DND-41 (cell line): ENCODE results near the gene FBXO3.
"Not testable (repeated sequence)": the region's sequence is repeated elsewhere in the genome, so short reads cannot be mapped to it uniquely, and the experiment has no call there.

Experiments used
- ATAC-seq: fragments of 200-7000 bp; cut with Tn5 transposase; 3 replicates; pipeline ENCODE4 v1.9.1; 2021; ENCODE audit warnings: low read depth; ENCODE audit not compliant: insufficient read depth
- DNase-seq: peaks from one replicate; pipeline ENCODE4 v3.0.0-alpha.2; 2020
- H2AFZ ChIP-seq: 2 replicates; pipeline ENCODE4 v1.6.0; 2012; ENCODE audit warnings: low read depth, low read length
- H3K27ac ChIP-seq: 2 replicates; pipeline ENCODE4 v1.5.1; 2012; ENCODE audit warnings: low read length, inconsistent platforms
- H3K27me3 ChIP-seq: fragments of 200-600 bp; sonication (generic); 2 replicates; pipeline ENCODE4 v1.6.0; 2012; ENCODE audit warnings: low read length, mild to moderate bottlenecking, inconsistent platforms; ENCODE audit not compliant: insufficient read depth, poor library complexity
- H3K36me3 ChIP-seq: 2 replicates; pipeline ENCODE4 v1.5.1; 2012; ENCODE audit warnings: low read length, inconsistent platforms; ENCODE audit not compliant: insufficient read depth
- H3K4me1 ChIP-seq: 2 replicates; pipeline ENCODE4 v1.5.1; 2012; ENCODE audit warnings: mild to moderate bottlenecking, low read length; ENCODE audit not compliant: insufficient read depth
- H3K4me2 ChIP-seq: 2 replicates; pipeline ENCODE4 v1.6.0; 2012; ENCODE audit warnings: mild to moderate bottlenecking, moderate library complexity, low read length, inconsistent platforms; ENCODE audit not compliant: insufficient read depth
- H3K4me3 ChIP-seq, 2 experiments: fragments of 200-600 bp in 1 of 2; shearing (Covaris generic) in 1 of 2; 2 replicates each; pipeline ENCODE4 v1.5.1; 2012 to 2016; ENCODE audit warnings: inconsistent platforms in 2 of 2, low read length in 2 of 2, mild to moderate bottlenecking in 2 of 2, low read depth in 1 of 2, moderate library complexity in 1 of 2
- H3K79me2 ChIP-seq: 2 replicates; pipeline ENCODE4 v1.6.0; 2012; ENCODE audit warnings: low read length, inconsistent platforms; ENCODE audit not compliant: insufficient read depth
- H3K9ac ChIP-seq: 2 replicates; pipeline ENCODE4 v1.6.0; 2012; ENCODE audit warnings: low read depth, mild to moderate bottlenecking, inconsistent platforms, low read length, moderate library complexity
- H3K9me3 ChIP-seq: 2 replicates; pipeline ENCODE4 v1.5.1; 2012; ENCODE audit warnings: low read length, moderate library complexity, mild to moderate bottlenecking, inconsistent platforms; ENCODE audit not compliant: insufficient read depth, severe bottlenecking
- H4K20me1 ChIP-seq: 2 replicates; pipeline ENCODE4 v1.6.0; 2012; ENCODE audit warnings: low read length; ENCODE audit not compliant: insufficient read depth
- CTCF ChIP-seq: IDR thresholded peaks from 2 replicates; pipeline ENCODE4 v1.5.1; 2012; ENCODE audit warnings: borderline replicate concordance, low read length, moderate library complexity, mild to moderate bottlenecking; ENCODE audit not compliant: poor library complexity, severe bottlenecking; ENCODE audit errors: extremely low read depth
- EZH2 ChIP-seq: IDR thresholded peaks from 3 replicates; pipeline ENCODE4 v1.6.1; 2012; ENCODE audit warnings: borderline replicate concordance, low read depth, mild to moderate bottlenecking, moderate library complexity, low read length, inconsistent platforms; ENCODE audit not compliant: severe bottlenecking

FBXO3 gene

GRCh38 chr11:33733980-33734379 is 40.3 kb downstream of the FBXO3 start:
- Histone ChIP-seq H3K79me2 (no peaks in the 10 kb centered on the region), H4K20me1 (no peaks in the 10 kb centered on the region), H3K27me3 (peaks cover 19% of the 10 kb centered on the region), H3K36me3 (no peaks in the 10 kb centered on the region), H3K9ac (no peak overlapping the region), H3K4me1 (peaks cover 15% of the 10 kb centered on the region), H3K4me2 (no peak overlapping the region), H3K27ac (no peak overlapping the region), H3K4me3 (no peak overlapping the region), H3K9me3 (no peaks in the 10 kb centered on the region), H2AFZ (no peak overlapping the region)
- TF ChIP-seq CTCF (no peak), EZH2 (no peak)
- no peak for DNase-seq
- no peak for ATAC-seq

GRCh38 chr11:33731723-33732531 is 42.4 kb downstream of the FBXO3 start:
- DNase-seq (no peak), ATAC-seq (no peak)
- Histone ChIP-seq H3K4me1 (peaks cover 15% of the 10 kb centered on the region), H3K79me2 (no peaks in the 10 kb centered on the region), H3K9ac (no peak overlapping the region), H3K27ac (no peak overlapping the region), H2AFZ (no peak overlapping the region), H3K9me3 (no peaks in the 10 kb centered on the region), H4K20me1 (no peaks in the 10 kb centered on the region), H3K27me3 (peaks cover 17% of the 10 kb centered on the region), H3K36me3 (no peaks in the 10 kb centered on the region), H3K4me2 (no peak overlapping the region), H3K4me3 (no peak overlapping the region)
- no peak for TF ChIP-seq CTCF
- no peak for TF ChIP-seq EZH2

GRCh38 chr11:33730716-33731115 is 43.6 kb downstream of the FBXO3 start:
- Histone ChIP-seq H3K79me2 (no peaks in the 10 kb centered on the region), H3K4me1 (peaks cover 8% of the 10 kb centered on the region)
- no peak for TF ChIP-seq EZH2
- no peak for TF ChIP-seq CTCF

GRCh38 chr11:33729072-33729664 is 45.2 kb downstream of the FBXO3 start:
- not testable (repeated sequence) for H3K36me3 ChIP-seq, H3K4me3 ChIP-seq, H2AFZ ChIP-seq, H3K27ac ChIP-seq, H3K27me3 ChIP-seq, H4K20me1 ChIP-seq, H3K4me1 ChIP-seq, H3K9me3 ChIP-seq, DNase-seq, ATAC-seq, H3K79me2 ChIP-seq, H3K4me2 ChIP-seq, H3K9ac ChIP-seq

More at GRCh38 chr11:33730716-33731115, 43.6 kb downstream of the FBXO3 start:
- Histone ChIP-seq H3K27me3 (peaks cover 9% of the 10 kb centered on the region), H3K9me3 (no peaks in the 10 kb centered on the region), H3K9ac (no peak overlapping the region), H3K27ac (no peak overlapping the region), H3K4me2 (no peak overlapping the region), H3K4me3 (no peak overlapping the region), H2AFZ (no peak overlapping the region), H4K20me1 (no peaks in the 10 kb centered on the region), H3K36me3 (no peaks in the 10 kb centered on the region)
- ATAC-seq, result no peak
- DNase-seq, result no peak

GRCh38 chr11:33727539-33727938 is 46.8 kb downstream of the FBXO3 start:
- H3K4me1 ChIP-seq, H3K79me2 ChIP-seq, H3K27ac ChIP-seq, H3K4me3 ChIP-seq, ATAC-seq, H3K36me3 ChIP-seq, H3K27me3 ChIP-seq, H3K9me3 ChIP-seq, H3K4me2 ChIP-seq, H4K20me1 ChIP-seq, H3K9ac ChIP-seq, H2AFZ ChIP-seq, DNase-seq: not testable (repeated sequence)
